GM19238 (cell line): ENCODE measurements around the gene RALGPS2.

Experiments
- DNase-seq: peaks from one replicate; pipeline ENCODE4 v3.0.0; 2011; ENCODE audit warnings: low spot score; ENCODE audit not compliant: insufficient read length

RALGPS2 gene, protein sequence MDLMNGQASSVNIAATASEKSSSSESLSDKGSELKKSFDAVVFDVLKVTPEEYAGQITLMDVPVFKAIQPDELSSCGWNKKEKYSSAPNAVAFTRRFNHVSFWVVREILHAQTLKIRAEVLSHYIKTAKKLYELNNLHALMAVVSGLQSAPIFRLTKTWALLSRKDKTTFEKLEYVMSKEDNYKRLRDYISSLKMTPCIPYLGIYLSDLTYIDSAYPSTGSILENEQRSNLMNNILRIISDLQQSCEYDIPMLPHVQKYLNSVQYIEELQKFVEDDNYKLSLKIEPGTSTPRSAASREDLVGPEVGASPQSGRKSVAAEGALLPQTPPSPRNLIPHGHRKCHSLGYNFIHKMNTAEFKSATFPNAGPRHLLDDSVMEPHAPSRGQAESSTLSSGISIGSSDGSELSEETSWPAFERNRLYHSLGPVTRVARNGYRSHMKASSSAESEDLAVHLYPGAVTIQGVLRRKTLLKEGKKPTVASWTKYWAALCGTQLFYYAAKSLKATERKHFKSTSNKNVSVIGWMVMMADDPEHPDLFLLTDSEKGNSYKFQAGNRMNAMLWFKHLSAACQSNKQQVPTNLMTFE

DNA sequence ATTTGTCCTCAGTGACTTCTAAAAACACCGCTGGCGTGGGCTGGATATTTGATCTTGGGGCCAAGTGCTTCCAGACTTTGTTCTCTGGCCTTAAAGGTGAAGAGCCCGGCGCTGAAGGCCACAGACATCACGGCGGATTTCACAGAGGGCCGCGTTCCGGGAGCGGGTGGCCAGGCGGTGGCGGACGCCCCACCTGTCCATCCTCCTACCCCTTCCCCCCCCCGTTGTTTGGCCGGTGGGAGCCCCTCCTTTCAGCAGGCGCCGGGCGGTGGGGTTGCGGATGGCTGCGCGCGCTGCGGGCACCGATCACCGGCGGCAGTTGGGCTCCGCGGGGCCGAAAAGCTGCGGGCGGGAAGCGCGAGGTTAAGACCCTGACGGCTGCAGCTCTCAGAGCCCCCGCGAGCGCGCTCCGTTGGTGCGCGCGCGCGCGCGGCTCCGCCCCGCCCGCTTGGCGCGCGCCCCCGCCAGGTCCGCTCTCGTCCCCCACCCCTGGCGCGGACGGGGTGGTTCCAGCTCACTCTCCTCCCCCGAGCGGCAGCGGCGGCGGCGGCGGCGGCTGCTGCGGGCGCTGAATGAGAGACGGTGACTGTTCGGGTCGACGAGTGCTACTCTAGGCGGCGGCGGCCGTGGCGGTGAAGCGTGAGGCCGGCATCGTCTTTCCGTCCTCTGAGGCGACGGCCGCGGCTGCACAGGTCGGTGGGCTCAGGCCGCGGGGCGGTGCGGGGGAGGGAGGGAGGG lies at the start of gene RALGPS2:
RALGPS2 (plus strand) TSS at position 517 of the 738 bp plus-strand sequence. CDS start 51,521 bp downstream, outside the sequence.
- DNase-seq: peak; percentile 46

DNA sequence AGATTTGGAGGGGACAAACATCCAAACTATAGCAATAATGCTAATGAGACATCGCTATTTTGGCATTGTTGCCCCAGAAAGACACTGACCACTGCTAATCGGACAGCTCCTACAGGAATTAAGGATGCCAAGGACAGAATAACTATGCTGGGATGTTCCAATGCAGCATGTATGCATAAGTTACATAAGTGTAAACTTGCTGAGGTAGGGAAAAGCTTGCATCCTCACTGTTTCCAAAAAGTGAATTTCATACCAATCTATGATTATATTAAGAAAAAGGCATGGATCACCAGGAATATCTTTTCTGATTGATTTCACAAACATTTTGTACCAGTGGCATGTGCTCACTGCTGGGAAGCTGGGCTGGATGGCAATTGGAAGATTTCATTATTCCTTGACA lies 45.8 kb upstream of the RALGPS2 start:
- DNase-seq: no peak

DNA sequence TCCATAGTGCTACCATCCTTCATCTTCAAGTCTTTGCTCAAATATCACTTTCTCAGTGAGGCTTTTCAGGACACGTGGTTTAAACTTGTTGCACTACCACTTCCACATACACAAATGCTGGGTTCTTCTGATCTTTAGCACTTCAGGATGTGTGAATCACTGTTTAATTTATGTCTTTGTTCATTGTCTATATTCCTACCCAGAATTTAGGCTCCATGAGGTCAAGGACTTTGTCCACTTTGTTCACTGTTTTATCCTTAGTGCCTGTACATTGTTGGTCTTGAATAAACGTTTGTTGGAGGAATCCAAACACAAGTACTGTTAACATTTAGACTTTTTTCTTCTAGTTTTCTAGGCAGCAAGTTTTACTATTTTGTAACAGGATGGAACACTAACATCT lies 42.6 kb upstream of the RALGPS2 start:
- no peak for DNase-seq

DNA sequence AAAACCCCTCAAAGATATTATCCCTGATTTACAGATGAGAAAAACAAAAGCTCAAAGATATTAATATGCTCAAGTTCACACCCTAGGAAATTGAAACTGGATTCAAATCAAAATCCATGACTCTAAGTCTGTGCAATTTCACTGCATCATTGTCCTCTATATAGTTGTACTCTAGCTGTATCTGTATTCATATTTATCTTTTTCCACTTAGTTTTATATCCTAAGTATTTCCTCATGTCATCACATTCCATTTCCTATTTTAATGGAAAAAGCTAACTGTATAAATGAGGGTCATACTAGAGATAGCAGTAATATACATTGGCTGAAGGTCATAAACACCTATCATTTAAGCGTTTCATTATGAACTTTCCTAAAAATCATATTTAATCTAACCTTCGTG lies 42.2 kb upstream of the RALGPS2 start:
- DNase-seq: no peak

DNA sequence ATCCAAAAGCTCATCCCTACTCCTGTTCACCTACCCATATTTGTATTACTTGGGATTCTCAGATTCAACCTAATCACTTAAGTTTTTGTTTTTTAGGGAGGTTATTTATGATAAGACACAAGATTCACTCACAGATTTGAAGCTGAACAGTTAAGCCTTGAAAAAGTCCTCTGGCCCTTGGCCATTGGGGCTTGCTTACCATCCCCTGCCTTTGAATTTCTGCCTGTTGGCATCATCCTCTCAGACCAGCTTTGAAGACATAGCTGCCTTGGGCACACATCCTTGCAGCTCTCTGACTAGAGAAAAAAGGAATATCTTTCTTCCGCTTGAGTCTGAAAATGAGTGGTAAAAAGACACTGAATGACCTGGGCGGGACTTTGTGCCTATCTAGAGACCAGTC lies 41.8 kb upstream of the RALGPS2 start:
- DNase-seq: no peak

DNA sequence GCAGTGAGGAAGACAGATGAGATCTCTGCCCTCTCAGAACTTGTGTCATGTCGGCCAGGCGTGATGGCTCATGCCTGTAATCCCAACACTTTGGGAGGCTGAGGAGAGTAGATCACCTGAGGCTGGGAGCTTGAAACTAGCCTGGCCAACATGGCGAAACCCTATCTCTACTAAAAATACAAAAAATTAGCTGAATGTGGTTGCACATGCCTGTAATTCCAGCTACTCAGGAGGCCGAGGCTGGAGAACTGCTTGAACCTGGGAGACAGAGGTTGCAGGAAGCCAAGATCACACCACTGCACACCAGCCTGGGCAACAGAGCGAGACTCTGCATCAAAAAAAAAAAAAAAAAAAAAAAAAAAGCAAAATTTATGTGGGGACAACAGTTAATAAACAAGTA lies 40.9 kb upstream of the RALGPS2 start:
- no peak for DNase-seq

DNA sequence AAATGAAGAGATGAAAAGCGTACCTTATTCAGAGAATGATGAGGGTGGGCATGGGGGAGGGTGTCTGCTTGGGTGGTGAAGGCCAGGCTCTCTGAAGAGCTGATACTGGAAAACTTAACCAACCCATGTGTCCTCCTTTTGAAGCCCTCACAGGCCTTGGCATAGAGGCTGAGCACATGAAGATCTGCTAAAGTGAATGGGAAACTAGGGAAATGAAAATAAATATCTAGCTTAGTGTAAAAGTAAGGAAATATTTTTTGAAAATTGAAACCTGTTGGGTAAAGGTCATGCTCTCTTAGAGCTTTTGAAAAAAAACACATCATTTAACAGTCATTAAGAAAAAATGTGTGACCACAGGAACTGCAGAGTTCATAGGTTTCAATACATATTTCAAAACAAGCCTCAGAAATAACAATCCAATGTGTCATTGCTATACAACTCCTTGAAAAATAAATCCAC lies 40.5 kb upstream of the RALGPS2 start:
- no peak for DNase-seq

DNA sequence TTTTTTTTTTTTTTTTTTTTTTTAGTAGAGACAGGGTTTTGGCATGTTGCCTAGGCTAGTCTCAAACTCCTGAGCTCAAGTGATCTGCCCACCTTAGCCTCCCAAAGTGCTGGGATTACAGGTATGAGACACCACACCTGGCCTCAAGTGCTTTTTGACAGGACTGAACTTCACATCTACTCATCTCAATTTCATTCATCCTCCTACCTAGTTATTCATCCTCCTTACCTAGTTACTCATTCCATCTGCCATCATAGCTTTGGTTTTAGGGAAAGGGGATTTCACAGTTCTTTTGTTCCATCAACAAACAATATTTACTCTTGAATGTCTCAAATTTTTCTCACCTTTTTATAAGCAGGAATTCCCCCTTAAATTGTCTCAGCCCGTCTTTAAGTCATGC lies 38.6 kb upstream of the RALGPS2 start:
- DNase-seq: no peak

DNA sequence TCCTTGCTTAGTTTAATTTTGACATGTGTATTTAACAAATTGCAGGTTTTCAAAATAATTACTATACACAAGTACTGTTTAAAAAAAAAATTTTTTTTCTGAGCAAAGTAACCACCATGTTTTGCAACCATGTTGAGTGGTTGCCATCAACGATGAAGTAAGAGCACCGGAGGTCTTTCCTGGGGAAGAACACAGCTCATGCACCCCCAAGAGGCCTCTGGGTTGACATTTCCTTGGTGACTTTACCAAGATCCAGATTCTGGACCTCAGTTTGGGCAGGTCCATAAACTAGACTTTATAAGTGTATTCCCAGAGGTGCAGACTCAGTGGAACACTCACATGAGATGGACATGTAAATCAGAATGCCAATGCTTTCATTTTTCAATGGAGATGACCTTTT lies 36.8 kb upstream of the RALGPS2 start:
- DNase-seq: no peak

DNA sequence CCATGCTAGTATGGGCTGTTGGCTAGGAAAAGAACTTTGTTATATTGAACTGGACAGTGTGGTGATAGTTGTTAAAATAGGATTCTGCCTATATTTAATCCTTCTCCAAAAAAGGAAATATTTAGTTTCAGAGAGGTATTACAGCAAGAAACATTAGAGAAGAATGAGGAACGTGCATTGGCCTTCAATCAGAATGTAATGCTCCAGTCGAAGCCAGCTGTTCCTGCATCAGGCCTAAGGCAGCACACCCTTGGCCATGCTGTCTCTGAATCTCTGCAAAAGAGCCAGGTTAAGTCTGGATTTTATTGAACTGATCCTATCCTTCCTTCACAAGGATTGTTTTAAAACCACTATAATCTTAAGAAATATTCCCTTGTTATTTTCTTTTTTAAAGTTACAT lies 35.3 kb upstream of the RALGPS2 start:
- no peak for DNase-seq

DNA sequence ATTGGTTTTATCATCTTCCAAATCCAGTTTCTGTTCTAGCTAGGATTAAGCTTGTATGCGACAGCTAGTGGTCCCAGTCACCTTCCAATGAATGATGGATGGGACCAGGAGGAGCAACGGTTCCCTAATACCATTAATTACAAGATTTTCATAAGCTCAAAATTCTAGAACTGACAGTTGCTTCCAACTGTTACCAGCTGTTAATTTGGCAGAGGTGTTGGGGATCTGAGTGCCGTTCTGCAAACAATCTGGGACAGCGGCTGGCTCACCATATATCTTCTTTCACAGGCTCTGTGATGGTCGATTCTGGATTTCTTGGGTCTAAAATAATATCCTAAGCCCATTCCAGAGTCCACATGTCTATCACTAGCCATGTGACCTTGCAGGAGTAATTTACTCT lies 34.5 kb upstream of the RALGPS2 start:
- no peak for DNase-seq

DNA sequence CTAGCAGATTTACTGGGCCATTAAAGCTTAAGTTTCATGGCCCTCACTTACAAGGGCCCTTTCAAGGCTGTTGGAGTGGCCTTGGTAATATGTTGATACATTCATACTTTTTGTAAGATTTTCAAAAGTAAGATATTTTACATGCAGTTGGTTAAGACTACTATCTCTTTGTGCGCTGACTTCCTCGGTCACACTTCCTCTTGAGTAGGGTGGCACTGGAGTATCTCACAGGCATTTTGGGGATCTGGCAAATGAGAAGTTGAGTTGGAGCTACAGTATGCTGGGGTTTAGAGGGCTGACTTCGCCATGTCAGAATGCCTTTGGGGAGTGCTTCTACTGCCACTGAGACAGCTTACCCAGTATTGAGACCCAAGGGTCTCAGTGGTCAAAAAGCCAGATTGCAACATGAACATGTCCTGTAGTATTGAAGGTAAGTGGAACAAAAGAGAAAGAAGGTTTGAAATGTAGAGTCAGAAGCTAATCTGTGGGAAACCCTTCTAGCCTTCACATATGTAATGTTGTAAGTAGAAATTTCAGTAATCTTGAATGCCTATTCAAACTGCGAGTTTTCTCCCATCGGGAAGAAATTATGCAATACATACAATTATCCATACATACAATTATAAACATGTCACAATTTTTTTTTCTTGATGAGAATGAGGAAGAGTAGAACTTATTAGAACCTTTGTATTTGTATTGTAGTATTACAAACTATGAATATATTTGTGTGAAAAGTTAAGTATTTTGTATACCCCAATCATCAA lies 32.3 kb upstream of the RALGPS2 start:
- no peak for DNase-seq

DNA sequence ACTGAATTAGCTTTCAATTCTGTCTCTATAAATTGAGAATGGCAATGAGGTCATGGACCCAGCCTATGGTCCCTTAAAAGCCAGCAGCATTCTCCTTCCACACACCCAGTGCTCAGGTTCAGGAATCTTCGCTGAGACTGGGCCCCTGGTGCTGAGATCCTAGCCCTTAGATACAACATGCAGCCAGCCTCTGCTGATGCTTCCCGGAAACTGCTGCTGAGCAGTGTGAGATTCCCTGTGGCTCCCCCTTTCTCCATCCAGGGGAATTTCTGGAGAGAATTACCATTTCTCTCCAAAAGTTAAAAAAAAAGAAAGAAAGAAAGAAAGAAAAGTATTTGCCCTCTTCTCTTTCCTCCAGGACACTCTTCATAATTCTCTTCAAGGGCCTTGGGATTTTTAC lies 31.7 kb upstream of the RALGPS2 start:
- DNase-seq: no peak

DNA sequence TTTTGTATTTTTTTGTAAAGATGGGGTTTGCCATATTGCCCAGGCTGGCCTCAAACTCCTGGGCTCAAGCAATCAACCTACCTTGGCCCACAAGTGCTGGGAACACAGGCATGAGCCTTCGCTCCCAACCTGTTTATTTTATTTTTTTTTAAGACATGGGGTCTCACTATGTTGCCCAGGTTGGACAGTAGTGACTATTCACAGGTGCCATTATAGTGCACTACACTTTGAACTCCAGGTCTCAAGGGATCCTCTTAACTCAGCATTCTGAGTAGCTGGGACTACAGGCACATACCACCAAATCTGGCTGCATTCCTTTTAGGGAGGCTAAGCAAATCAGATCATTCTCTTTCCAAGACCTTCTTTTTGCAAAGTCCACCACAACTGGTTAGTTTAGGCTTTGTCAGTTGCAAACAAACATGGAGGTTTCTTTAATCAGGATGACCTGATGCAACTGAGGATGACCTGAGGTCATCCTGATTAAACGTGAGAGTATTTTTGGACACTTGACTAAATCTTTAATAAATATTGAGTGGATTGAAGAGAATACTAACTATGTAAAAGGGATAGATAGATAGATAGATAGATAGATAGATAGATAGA lies 30.0 kb upstream of the RALGPS2 start:
- no peak for DNase-seq

DNA sequence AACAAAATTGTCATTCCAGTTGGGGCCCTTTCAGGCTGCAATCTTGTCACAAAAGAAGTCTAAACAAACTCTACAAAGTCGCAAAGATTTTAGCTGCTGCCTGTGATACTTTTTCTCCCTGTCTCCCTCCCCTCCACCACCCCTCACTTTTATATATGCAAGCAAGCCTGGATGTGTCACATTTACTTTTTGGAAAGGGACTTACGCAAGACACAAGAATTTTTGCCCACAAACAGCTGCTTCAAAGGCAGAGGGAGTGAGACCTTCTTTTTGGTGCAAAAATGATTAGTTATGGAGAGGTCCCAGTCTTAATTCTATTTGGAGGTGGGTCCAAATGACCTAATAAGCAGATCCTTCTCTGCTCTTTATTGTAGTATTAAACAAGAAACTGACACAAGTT lies 22.9 kb upstream of the RALGPS2 start:
- DNase-seq: no peak

DNA sequence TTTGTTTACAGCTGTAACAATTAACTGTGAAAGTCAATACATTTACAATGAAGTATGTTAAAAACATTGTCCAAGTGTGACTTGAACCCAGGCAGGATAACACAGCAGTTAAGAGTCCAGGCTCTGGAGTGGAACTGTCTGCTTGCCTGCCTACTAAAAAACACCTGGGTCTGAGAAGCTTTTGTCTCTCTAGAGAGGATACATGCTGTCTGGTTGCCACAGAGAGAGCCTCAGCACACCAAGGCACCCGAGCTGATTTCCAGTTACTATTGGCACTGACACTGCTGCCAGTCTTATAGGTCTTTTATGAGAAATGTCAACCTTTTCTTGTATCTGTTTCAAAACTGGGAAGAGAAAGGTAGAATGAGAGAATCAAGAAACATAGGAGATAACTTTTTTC lies 20.2 kb upstream of the RALGPS2 start:
- DNase-seq: no peak

DNA sequence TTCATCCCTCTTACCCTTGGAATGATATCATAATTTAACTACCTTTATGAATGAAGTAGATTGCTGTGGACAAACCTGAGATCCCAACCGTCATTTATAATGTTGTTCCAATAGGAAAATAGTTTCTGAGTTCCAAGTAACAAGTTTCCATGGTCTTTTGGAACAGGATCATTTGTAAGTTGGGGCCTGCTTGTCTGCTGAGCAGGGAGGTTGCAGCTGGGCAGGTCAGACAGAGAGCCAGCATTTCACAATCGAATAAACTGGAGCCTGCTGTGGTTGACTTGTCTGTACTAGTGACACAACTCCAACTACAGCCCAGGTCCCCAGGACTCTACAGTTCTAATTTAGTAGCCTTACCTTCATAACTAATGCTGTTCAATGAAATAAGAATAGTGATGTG lies 18.6 kb upstream of the RALGPS2 start:
- no peak for DNase-seq

DNA sequence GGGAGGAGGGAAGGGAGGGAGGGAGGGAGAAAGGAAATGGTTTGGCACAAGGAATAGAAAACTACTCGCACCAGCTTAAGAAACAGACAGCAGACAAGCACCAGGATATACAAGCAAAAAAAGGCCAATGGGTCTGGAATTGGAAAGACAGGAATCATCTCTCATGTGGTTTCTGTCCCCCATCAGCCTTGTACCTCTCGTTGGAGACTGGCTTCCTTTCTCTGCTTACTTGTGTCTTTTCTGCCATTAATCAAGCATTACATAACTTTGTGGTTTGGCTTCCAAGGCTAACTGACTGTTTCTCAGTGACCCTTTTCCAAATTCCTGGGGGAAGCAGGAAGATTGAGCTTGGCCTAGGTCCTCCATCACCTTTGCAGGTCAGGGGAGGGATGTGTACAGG lies 11.8 kb upstream of the RALGPS2 start:
- DNase-seq: no peak

DNA sequence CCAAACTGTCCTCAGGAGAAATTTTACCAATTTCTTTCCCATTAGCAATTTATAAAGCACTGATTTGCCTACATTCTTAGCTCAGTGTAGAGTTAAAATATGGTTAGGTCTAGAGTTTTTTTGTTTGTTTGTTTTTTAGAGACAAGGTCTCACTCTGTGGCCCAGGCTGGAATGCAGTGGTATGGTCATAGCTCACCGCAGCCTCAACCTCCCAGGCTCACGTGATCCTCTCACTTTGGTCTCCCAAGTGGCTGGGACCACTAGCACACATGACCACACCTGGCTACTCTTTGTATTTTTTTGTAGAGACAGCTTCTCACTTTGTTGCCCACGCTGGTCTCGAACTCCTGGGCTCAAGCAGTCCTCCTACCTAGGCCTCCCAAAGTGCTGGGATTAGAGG lies 10.6 kb upstream of the RALGPS2 start:
- no peak for DNase-seq

DNA sequence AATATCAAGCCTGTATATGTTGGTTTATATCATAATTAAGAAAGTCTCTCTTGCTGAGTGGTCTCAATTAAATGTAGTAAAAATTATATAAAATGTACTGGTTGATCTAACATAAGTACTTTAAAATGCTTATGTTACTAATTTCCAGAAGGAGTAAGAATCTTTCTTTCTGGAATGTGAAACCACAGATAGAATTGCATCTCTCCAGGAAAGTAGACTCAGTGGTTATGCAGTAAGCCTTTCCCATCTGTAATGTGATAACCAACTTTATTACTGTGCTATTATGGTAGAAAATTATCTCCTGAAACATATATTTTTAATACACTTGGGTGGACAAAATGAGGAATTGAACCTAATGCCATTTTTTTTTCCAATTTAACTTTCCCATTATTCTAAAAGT lies 8.9 kb upstream of the RALGPS2 start:
- DNase-seq: no peak

DNA sequence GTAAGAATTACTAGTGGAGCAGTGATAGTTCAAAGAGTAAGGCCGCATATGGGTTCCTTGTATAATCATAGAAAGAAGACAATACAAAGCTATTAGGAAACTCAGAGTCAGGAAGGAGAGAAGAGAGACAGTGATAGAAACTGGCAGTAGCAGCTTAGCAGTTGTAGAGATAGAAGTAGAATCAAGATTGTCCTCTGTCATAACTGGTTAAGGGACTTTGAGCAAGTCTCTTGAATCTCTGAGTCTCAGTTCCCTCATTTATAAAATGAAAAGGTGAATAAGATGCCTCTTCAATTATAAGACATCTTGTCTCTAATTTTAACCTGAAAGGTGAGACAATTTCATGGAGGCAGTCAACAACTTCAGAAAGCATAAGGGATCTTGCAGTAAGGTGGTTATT lies 6.5 kb upstream of the RALGPS2 start:
- no peak for DNase-seq
